NCI-H1092 treated with DMSO at 0.1 percent for 48 hours (cell line): Measurements from ENCODE around the gene RFFL.
"Not testable (repeated sequence)": the region's sequence is repeated elsewhere in the genome, so short reads cannot be mapped to it uniquely, and the experiment has no call there.

Source experiments
- DNase-seq: peaks from one replicate; lab custom pipeline; 2025; lab: John Stamatoyannopoulos, UW

Gene RFFL

DNA sequence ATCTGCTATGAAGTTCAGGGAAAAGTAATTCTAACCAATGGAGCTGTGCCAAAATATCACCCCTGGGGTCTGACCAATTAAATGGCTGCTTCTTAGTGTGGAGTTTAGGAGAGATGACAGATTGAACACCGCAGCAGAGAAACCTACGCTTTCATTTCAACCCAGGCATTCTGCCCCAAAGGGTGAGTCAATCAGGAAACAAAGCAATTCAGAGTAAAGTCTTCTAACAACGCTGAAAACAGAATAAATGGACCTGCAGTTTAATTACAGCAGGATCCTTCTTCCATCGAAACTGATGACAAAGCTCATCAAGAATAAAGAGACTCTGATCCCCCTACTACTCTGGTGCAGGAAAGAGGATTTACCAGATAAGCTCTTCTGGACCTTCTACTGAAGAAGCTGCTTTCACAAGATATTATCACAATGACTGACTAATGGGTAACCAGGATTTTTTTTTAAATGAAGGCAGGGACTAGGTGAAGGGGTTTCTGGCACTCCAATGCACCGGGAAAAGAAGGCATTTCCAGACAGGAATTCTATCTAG lies 16.7 kb downstream of the RFFL start:
- DNase-seq: no peak

DNA sequence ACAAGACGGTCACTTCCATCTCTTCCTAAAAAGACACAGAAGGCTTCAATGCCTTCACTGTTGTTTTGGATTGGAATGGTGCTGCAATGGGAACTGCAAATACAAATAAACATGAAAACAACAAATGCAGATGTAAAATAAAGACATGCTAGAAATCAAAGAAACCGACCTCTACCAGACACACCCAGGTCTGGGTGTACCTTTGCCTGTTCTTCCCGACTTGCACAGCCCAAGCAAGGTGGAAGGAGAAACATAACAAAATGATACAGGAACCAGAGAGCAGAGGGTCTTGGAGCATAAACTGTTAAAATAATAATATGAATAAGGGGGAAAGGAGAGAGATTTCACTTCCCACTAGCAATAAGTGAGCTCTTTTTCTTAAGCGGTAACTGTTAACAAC lies 17.3 kb downstream of the RFFL start:
- DNase-seq: no peak

GRCh38 chr17:35045458-35045979 lies 18.0 kb downstream of the RFFL start:
- not testable (repeated sequence) for DNase-seq

DNA sequence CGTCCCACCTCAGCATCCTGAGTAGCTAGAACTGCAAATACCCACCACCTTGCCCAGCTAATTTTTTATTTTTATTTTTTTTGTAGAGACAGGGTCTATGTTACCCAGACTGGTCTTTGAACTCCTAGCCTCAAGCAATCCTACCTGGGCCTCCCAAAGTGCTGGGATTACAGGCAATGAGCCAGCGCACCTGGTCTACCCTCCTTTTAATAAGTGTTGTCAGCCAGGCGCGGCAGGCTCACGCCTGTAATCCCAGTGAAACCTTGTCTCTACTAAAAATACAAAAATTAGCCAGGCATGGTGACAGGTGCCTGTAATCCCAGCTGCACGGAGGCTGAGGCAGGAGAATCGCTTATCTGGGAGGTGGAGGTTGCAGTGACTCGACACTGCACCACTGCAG lies 19.3 kb downstream of the RFFL start:
- no peak for DNase-seq

- no peak for DNase-seq
Measured at GRCh38 chr17:35041390-35041789, 22.1 kb downstream of the RFFL start.

DNA sequence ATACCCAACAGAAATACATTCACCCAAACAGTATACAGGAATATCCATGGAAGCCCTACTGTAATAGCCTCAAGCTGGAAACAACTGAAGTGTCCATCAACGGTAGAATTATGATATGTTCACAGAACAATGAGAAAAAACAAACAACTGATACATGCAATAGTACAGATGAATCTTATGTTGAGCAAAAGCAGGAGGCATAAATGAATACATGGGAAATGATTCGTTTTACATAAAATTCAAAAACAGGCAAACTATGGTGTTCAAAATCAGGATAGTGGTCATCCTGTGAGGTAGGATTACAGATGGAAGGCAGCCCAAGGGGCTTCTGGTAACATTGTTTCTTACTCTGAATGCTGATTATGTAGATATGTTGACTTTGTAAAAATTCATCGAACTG lies 25.1 kb downstream of the RFFL start:
- DNase-seq: no peak

DNA sequence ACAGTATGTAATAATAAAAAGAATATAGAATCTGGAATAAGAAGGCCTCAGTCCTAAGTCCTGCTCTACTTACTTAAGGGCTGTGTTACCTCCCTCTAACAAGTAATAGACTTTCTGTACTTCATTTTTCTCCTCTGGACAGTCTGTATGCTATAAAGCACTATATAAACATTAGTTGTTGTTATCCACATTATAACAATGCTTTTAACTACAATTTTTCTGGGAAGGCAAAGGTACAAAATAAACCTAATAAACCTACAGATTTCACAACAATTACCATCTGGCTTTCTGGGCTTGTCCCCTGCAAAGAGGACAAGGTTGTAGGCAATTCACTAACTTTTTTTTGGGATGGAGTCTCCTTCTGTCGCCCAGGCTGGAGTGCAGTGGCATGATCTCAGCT lies 32.7 kb downstream of the RFFL start:
- DNase-seq: no peak

DNA sequence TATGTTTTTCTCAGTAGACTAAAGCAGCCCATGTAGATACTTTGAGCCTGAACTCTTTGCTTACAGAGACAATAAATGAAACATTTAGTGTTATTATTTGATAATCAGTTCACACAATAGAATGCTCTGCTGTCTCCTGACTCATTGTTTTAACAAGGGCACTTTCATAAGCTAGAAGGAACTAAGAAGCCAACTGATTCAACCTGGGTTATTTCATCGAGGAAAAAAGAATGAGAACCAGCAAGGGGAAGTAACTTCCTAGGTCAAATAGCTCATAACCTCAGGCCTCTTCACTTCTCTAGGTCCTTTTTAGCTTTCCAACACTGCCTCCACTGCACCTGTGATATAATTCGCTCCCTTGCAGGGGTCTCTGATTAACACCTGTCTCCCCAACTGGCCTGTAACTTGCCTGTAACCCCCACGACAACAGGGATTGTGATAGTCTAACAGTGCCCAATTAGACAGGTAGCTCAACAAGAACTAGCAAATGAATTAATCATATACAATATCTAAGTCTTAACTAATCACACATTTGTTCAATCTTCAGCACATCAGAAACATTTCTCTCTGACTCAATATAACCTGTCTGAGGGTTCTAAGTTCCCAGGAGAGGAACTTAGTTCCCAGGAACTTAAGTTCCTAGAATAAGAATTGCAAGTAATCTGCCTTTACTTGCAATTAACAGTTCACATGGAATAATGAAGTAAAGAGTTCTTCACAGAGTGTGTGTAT lies 34.8 kb downstream of the RFFL start:
- no peak for DNase-seq

- not testable (repeated sequence) for DNase-seq
Measured at GRCh38 chr17:35028097-35028496, 35.4 kb downstream of the RFFL start.

DNA sequence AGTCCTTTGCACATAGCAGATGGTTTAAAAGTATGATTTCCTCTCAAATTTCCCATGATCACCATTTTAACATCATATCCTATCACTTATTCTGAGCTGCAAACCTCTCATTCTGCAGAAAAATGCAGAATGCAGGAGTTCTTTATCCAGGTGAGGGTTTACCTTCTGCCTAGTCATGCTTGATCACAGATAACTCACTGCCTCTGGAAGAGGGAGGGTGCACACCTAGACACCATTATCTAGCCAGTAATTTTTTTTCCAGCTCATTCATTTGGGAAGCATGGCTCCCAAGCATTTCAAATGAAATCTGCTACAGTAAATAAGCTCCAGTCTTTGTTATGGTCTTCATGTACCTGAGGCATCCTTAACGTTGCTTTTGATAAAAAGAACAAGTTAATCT lies 38.0 kb downstream of the RFFL start:
- DNase-seq: no peak

GRCh38 chr17:35023538-35023937 lies 40.0 kb downstream of the RFFL start:
- DNase-seq: no peak

DNA sequence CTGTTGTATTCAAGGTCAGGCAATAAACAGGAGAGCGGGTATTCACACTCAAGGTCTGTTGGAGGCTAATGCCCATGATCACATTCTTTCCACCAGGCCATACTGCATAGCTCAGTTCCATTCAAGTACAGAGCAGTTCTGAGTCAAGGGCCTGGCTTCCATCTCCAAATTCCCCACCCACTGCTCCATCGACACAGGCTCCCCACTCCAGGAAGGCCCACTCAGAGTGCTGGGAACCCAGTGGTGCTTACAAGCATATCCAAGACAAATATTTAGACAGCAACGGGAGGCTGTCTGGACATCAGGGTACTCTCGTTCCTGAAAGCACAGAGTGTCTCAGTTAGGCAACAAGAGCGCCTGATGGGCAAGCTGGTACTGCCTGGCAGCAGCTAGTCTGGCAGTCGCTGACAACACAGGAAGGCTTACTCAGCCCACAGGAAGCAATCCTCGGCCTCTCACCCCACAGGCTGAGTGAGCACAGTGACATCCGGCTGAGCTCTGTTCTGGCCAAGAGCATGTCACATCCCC lies 40.9 kb downstream of the RFFL start:
- peak; percentile 89 for DNase-seq

- DNase-seq: no peak
Measured at GRCh38 chr17:35021520-35022380, 41.8 kb downstream of the RFFL start.

DNA sequence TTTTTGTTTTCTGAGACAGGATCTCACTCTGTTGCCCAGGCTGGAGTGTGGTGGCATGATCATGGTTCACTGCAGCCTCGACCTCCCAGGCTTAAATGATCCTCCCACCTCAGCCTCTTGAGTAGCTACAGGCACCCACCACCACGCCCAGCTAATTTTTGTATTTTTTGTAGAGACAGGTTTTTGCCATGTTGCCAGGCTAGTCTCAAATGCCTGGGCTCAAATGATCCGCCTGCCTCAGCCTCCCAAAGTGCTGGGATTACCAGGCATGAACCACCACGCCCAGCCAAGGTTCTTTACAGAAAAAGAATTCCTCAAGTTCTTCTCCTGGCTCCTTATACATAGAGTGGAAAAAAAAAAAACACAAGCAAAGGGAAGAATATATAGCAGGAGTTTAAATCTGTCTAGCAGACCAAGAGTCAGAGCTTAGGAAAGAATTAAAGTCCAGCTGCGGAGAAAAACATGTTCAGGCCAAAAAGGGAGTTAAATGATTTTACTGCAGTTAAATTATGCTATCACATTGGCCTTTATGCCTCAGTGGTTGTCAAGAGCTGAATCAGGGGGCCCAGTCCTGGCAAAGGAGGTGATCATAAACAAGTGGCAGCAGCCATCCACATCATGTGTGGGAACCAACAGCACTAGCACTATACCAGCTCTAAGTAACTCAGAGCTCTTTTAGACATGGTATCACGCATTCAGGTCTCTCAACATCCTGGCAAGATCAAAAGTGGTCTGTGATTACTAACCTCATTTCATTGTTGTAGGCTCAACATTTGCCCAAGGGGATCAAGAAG lies 43.9 kb downstream of the RFFL start:
- no peak for DNase-seq

DNA sequence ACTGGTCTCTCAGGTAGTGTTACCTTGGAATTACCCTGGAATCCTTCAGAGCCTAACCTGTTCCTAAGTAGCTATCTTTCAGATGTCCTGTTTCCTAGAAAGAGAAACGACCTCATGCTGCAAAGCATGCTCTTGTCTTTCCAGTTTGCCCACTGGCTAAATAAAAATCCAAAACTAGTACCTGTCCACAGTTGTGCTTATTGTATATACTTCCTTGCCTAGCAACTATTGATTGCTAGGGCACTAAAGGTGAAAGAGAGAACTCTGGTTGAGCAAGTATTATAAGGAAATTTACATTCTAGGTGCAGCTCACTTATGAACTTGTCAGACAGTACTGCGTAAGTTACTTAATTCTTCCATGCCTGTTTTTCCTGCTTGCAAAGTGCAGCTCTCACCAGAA lies 44.7 kb downstream of the RFFL start:
- DNase-seq: no peak

DNA sequence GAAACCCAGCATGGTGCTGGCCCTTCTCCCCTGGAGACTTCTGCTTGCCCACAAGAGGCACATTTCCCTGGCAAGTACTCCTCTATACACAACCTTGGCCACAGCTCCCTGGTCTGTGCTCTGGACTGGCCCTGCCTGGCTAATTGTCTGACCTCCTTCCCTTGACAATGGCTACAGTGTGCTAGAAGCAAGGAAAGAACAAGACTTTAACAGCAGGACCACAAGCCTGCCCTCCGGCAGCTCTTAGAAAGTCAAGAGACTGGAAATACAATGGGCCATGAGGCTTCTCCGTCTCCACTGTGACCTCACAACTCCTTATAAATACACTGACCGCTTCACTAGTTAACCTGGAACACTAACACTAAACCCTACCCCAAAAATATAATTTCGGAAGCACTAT lies 46.5 kb downstream of the RFFL start:
- no peak for DNase-seq

DNA sequence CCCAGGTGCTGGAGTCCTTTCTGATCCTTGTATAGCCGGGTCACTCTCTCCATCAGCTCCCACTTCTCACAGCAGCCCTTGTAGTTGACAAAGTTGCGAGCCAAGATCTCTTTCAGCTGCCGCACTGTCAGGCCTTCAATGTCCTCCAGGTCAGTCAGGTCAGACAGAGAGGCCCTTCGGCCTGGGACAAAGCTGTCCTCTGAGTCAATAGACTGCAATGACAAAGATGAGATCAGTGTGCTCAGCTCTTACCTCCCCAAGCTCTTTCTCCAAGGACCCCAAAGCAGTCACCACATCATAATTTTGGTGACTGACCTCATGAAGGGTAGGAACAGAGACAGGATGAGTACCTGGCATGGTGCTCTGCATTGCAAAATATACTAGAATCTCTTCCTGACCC lies 47.1 kb downstream of the RFFL start:
- no peak for DNase-seq

- DNase-seq: no peak
Measured at GRCh38 chr17:35011671-35012216, 51.8 kb downstream of the RFFL start.

GRCh38 chr17:35010093-35010492 lies 53.4 kb downstream of the RFFL start:
- DNase-seq: no peak

GRCh38 chr17:35006961-35007360 lies 56.5 kb downstream of the RFFL start:
- no peak for DNase-seq

DNA sequence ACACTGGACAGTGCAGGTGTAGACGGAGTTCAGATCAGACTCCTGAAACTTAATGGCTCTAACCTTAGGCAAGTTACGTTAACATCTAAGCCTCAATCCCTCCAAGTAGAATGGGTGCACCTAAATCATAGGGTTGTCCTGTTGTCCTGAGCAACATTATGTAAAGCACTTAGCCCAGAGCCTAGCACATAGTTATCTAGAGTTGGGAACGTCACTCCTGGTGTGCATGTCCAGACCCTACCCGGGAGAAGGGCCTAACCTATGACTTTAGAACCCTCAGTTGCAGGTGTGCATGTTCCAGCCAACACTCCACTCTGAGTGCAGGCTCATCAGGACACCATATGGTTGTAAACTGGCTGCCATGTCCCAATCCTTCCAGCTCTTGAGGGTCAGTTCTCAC lies 57.2 kb downstream of the RFFL start:
- no peak for DNase-seq

DNA sequence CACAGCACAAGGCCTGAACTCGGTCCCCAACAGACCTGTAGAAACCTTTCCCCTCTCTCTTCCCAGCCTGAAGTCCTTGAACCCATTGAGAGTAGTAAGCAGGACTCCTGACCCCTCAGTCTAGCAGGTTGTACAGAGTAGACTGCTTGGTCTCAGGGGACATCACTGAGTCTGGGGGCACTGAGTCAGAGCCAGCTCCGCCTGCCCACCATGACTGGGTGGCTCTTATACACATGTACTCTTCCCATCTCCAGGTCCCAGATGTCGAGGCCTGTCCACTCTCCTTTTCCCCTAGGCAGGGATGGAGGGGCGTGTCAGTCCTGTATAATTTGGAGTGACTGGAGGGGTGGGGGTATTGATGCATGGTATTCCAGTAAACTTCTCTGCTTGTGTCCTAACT lies 59.7 kb downstream of the RFFL start:
- DNase-seq: no peak
